Stimulated activated CD8-positive, alpha-beta memory T cell treated with anti-CD3 and anti-CD28 coated beads, Interleukin-4, amount 100 ng/mL, for 4 hours (primary cell): ENCODE data around the gene EFNA5.
"Not testable (repeated sequence)": the region's sequence is repeated elsewhere in the genome, so short reads cannot be mapped to it uniquely, and the experiment has no call there.

ENCODE experiments used
- DNase-seq, 2 donors: peaks; one replicate each; pipeline ENCODE4 v3.0.0-alpha.2; 2020; ENCODE audit warnings: low read depth in 2 of 2, low spot score in 1 of 2

EFNA5 gene

GRCh38 chr5:107464876-107465275, 205.9 kb downstream of the EFNA5 start:
- DNase-seq, result no peak

GRCh38 chr5:107464416-107464815, 206.3 kb downstream of the EFNA5 start:
- no peak for DNase-seq

- DNase-seq, result no peak
Observed at GRCh38 chr5:107463731-107464130, 207.0 kb downstream of the EFNA5 start.

- DNase-seq, result no peak
Observed at GRCh38 chr5:107461770-107462169, 209.0 kb downstream of the EFNA5 start.

- DNase-seq, result no peak
Observed at GRCh38 chr5:107460789-107461188, 209.9 kb downstream of the EFNA5 start.

- DNase-seq, result no peak
Observed at GRCh38 chr5:107459605-107460004, 211.1 kb downstream of the EFNA5 start.

GRCh38 chr5:107458322-107458721, 212.4 kb downstream of the EFNA5 start:
- no peak for DNase-seq

- no peak for DNase-seq
Observed at GRCh38 chr5:107457881-107458280, 212.9 kb downstream of the EFNA5 start.

- no peak for DNase-seq
Observed at GRCh38 chr5:107457138-107457537, 213.6 kb downstream of the EFNA5 start.

- DNase-seq, result no peak
Observed at GRCh38 chr5:107456281-107456715, 214.4 kb downstream of the EFNA5 start.

- no peak for DNase-seq
Observed at GRCh38 chr5:107455111-107455544, 215.6 kb downstream of the EFNA5 start.

GRCh38 chr5:107451827-107452226, 218.9 kb downstream of the EFNA5 start:
- not testable (repeated sequence) for DNase-seq

GRCh38 chr5:107451028-107451427, 219.7 kb downstream of the EFNA5 start:
- no peak for DNase-seq

GRCh38 chr5:107450531-107450930, 220.2 kb downstream of the EFNA5 start:
- no peak for DNase-seq

- no peak for DNase-seq
Observed at GRCh38 chr5:107449369-107449768, 221.4 kb downstream of the EFNA5 start.

- no peak for DNase-seq
Observed at GRCh38 chr5:107447587-107447986, 223.2 kb downstream of the EFNA5 start.

- no peak for DNase-seq
Observed at GRCh38 chr5:107446972-107447371, 223.8 kb downstream of the EFNA5 start.

GRCh38 chr5:107444300-107444699, 226.4 kb downstream of the EFNA5 start:
- DNase-seq, result no peak

- DNase-seq, result no peak
Observed at GRCh38 chr5:107443897-107444296, 226.8 kb downstream of the EFNA5 start.

- no peak for DNase-seq
Observed at GRCh38 chr5:107442452-107442851, 228.3 kb downstream of the EFNA5 start.

GRCh38 chr5:107439832-107440231, 230.9 kb downstream of the EFNA5 start:
- no peak for DNase-seq

GRCh38 chr5:107437986-107438510, 232.7 kb downstream of the EFNA5 start:
- DNase-seq, result no peak

GRCh38 chr5:107437154-107437553, 233.6 kb downstream of the EFNA5 start:
- no peak for DNase-seq

- no peak for DNase-seq
Observed at GRCh38 chr5:107436201-107436600, 234.5 kb downstream of the EFNA5 start.
